Heart right ventricle (tissue), 16 donors: ENCODE results near the gene DISC1. TPM values are rescaled to one million over a fixed set of nuclear protein-coding genes. Genes with fewer than 3 reads are reported as not detected.

Experiments
- ATAC-seq, 8 donors: fragments of 200-7000 bp; cut with Tn5 transposase; one replicate each; pipeline ENCODE4 v1.9.1; 2020; ENCODE audit warnings: mild to moderate bottlenecking in 8 of 8, moderate library complexity in 8 of 8, moderate number of reproducible peaks in 1 of 8
- DNase-seq, 2 donors: peaks; one replicate each; pipeline ENCODE4 v3.0.0-alpha.2; 2020
- H3K27ac ChIP-seq, 10 donors: fragments of 200-600 bp; sonication (generic) in 2 of 10; one replicate each; pipeline versions ENCODE4 v1.5.0 to v1.8.0; 2020 to 2022; ENCODE audit warnings: mild to moderate bottlenecking in 3 of 10
- H3K27me3 ChIP-seq, 7 donors: fragments of 200-600 bp; one replicate each; pipeline ENCODE4 v1.8.0; 2021 to 2022; ENCODE audit warnings: mild to moderate bottlenecking in 2 of 7
- H3K36me3 ChIP-seq, 9 donors: fragments of 200-600 bp; sonication (generic) in 1 of 9; one replicate each; pipeline versions ENCODE4 v1.5.0 to v1.8.0; 2020 to 2022; ENCODE audit warnings: mild to moderate bottlenecking in 2 of 9
- H3K4me1 ChIP-seq, 9 donors: fragments of 200-600 bp; sonication (generic) in 1 of 9; one replicate each; pipeline versions ENCODE4 v1.5.0 to v1.8.0; 2020 to 2022; ENCODE audit warnings: mild to moderate bottlenecking in 4 of 9
- H3K4me3 ChIP-seq, 10 donors: fragments of 200-600 bp; sonication (generic) in 2 of 10; one replicate each; pipeline versions ENCODE4 v1.5.0 to v1.8.0; 2020 to 2022; ENCODE audit warnings: mild to moderate bottlenecking in 7 of 10, moderate library complexity in 2 of 10
- H3K9me3 ChIP-seq, 11 donors: fragments of 200-600 bp in 10 of 11; sonication (generic) in 2 of 11; one replicate each; pipeline versions ENCODE4 v1.5.0 to v1.8.0; 2013 to 2022; ENCODE audit warnings: mild to moderate bottlenecking in 2 of 11, control low read depth in 1 of 11, moderate library complexity in 1 of 11
- CTCF ChIP-seq, 9 donors: fragments of 200-600 bp; sonication (generic) in 2 of 9; IDR thresholded peaks; one replicate each; pipeline versions ENCODE4 v1.5.0 to v1.8.0; 2021 to 2022; ENCODE audit warnings: antibody characterized with exemption in 9 of 9, mild to moderate bottlenecking in 5 of 9, moderate library complexity in 1 of 9
- WGBS, 2 donors: extraction: QIAGEN DNeasy Blood & Tissue Kit; methylation state at CpG; one replicate each; pipeline ENCODE4 v1.1.7; 2013; ENCODE audit warnings: inconsistent platforms in 1 of 2; 5-methylcytosine and 5-hydroxymethylcytosine counted together
- intact Hi-C, 10 donors: fragments of 100-400 bp; cut with DNase I; formaldehyde crosslinking; loops; one replicate each; pipeline versions ENCODE4 v1.11.1 to v1.14.2; 2022
- polyA plus RNA-seq, 2 donors: library from polyadenylated mRNA; stranded (reverse); fragments of 200-250 nt; gene quantifications; one replicate each; pipeline ENCODE4 v1.2.3, GENCODE V29; 2013
- total RNA-seq, 10 donors: library from RNA; stranded (reverse); fragmentation: NEBNext Ultra II Directional in 3 of 10; extraction: Animal tissue kit (Norgen Biotek cat#: 25700) in 3 of 10; gene quantifications; one replicate each; pipeline versions ENCODE4 v1.2.1 to v1.2.4, GENCODE V29; 2021 to 2023
- donor health status: Arrhythmogenic right ventricular cardiomyopathy.
- donor health status: ischemic (EF 13 %, LVEDD 7.1; RV severe dilation, severe dysfunction).
- donor health status: healthy with polysubstance abuse.
- donor health status: DM: no; HTN: yes; CAD: no.
- donor health status: DM: no; HTN: no; CAD: no.
- donor health status: ischemic (EF 25% LVEDD 6.9; RV normal size, moderate dysfunction).
- donor health status: ischemic (EF 25% LVEDD 5.7; RV mildly dilated, moderate dysfunction).
- donor health status: healthy.
- donor health status: DM: yes; HTN: yes; CAD: no.
- donor health status: Ischemic cardiomyopathy.
- donor health status: ischemic (EF 35%, LVEDD 5.7; RV mildly dilated, moderate dysfunction).
- donor health status: nonischemic (EF 11% LVEDD 7.7; RV severe dilation, severe dysfunction).
- donor health status: DM: yes; HTN: yes; CAD: no.
- donor health status: PGD.
- donor health status: ischemic (EF 29% LVEDD 5.4; RV normal size, mild dysfunction).
- donor health status: nonischemic (EF 23%, LVEDD 6.1; RV moderate dilation, normal function).

Gene DISC1
- total and polyA plus RNA-seq, 12 donors: 1.4 to 6.4 (median 4.0) TPM

- H3K4me1 ChIP-seq: no peaks in the 10 kb centered on the region
- intact Hi-C loops: no loop called here
- H3K27me3 ChIP-seq: no peaks in the 10 kb centered on the region
- no peak for ATAC-seq
- no peak overlapping the region for H3K4me3 ChIP-seq
- WGBS, 2 donors: 75 to 100% methylated on average over 2 of the region's 2 CpGs
- H3K36me3 ChIP-seq: no peaks in the 10 kb centered on the region
- H3K9me3 ChIP-seq: no peaks in the 10 kb centered on the region
- no peak for TF ChIP-seq CTCF (IDR thresholded peaks at IDR 0.05)
- no peak overlapping the region for H3K27ac ChIP-seq
- DNase-seq: no peak
Measured at GRCh38 chr1:231998791-231999190, 372.2 kb downstream of the DISC1 start.

- Histone ChIP-seq H3K36me3 (no peaks in the 10 kb centered on the region), H3K4me1 (peaks cover 0 to 4% (median 0%) of the 10 kb centered on the region in 9 donors), H3K27ac (no peak overlapping the region), H3K9me3 (no peaks in the 10 kb centered on the region), H3K4me3 (no peak overlapping the region), H3K27me3 (no peaks in the 10 kb centered on the region)
- TF ChIP-seq CTCF (IDR thresholded peaks at IDR 0.05): no peak
- DNase-seq (no peak), ATAC-seq (no peak)
- 64 to 100% methylated on average over 1 of the region's 1 CpG for WGBS, 2 donors
- intact Hi-C loops: no loop called here
Measured at GRCh38 chr1:232005300-232005699, 378.7 kb downstream of the DISC1 start.

- intact Hi-C loops: loop anchor here in 3 of 10 donors (5.0 to 10.0 kb wide), 3 partner anchors 82 to 142 kb away; no protein-coding TSS in a partner anchor
- no peak overlapping the region for H3K4me3 ChIP-seq
- WGBS, 2 donors: 74 to 90% methylated on average over 1 of the region's 1 CpG
- TF ChIP-seq CTCF (IDR thresholded peaks at IDR 0.05): no peak
- no peak for DNase-seq
- no peaks in the 10 kb centered on the region for H3K9me3 ChIP-seq
- peaks cover 4 to 40% (median 33%) of the 10 kb centered on the region in 9 donors for H3K4me1 ChIP-seq
- no peak overlapping the region for H3K27ac ChIP-seq
- no peaks in the 10 kb centered on the region for H3K36me3 ChIP-seq
- no peaks in the 10 kb centered on the region for H3K27me3 ChIP-seq
- ATAC-seq: no peak
Measured at GRCh38 chr1:232009741-232010140, 383.2 kb downstream of the DISC1 start.

- intact Hi-C loops: loop anchor here in 4 of 10 donors (2.0 to 10.0 kb wide), 4 partner anchors 21 to 145 kb away; no protein-coding TSS in a partner anchor
- TF ChIP-seq CTCF (IDR thresholded peaks at IDR 0.05): no peak
- ATAC-seq (no peak), DNase-seq (no peak)
- Histone ChIP-seq H3K36me3 (no peaks in the 10 kb centered on the region), H3K27ac (peak overlapping the region in 7 of 10 donors; percentile 49 to 81 (median 68)), H3K4me1 (peaks cover 4 to 41% (median 33%) of the 10 kb centered on the region in 9 donors), H3K9me3 (no peaks in the 10 kb centered on the region), H3K27me3 (no peaks in the 10 kb centered on the region), H3K4me3 (no peak overlapping the region)
- 82 to 91% methylated on average over 6 of the region's 6 CpGs for WGBS, 2 donors
Measured at GRCh38 chr1:232011961-232012360, 385.4 kb downstream of the DISC1 start.
